Measurements from ENCODE around the gene HSP90AB1.

HSP90AB1 gene

GRCh38 chr6:44268095-44268628 lies 21.3 kb downstream of the HSP90AB1 start:
- Histone ChIP-seq H3K36me3 (no peaks in the 10 kb centered on the region), H3K9me3 (no peaks in the 10 kb centered on the region), H3K4me3 (ENCODE audit: low read depth in 1 of 2, low read length in 1 of 2) (no peak overlapping the region), H3K27ac (no peak overlapping the region), H3K4me1 (ENCODE audit: control insufficient read depth in 1 of 2, insufficient read depth in 1 of 2, low read depth in 1 of 2, low read length in 1 of 2) (peaks cover 35 to 43% of the 10 kb centered on the region in 2 experiments), H3K27me3 (peaks cover 49% of the 10 kb centered on the region)
- TF ChIP-seq CTCF (IDR thresholded peaks at IDR 0.05): peak; percentile 92

DNA sequence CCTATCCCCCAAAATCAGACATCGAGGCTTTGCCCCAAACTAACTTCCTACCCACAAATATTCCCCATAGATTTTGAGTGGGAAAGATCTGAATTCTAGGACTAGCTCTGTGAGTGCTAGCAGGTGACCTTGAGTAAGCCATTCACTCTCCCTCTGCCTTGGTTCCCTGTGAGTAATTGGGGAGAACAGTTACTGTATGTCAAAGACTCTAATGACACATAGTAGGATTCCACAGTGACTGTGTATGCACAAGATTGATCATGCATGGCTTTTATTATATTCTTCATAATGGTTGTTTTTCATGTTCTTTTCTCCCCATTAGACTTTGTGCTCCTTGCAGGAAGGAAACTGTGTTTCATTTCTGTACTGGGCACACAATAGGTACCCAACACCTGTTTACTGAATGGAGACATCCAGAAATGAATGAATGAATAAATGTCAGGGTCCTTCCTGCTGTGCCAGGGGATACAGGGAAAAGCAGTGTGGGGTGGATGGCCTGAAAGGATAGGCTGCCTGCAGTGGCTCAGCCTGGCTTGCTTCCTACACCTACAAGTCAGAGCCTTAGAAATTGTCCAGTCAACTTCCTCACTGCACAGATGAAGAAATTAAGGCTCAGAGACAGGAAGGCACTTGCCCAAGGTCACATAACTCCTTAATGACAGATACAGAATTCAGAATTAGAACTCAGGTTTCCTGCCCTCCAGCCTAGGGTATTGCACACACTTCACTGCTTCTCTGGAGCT lies 22.4 kb downstream of the HSP90AB1 start:
- H3K27ac ChIP-seq: peak overlapping the region; percentile 13
- peaks cover 23 to 31% of the 10 kb centered on the region in 2 experiments for H3K4me1 ChIP-seq (ENCODE audit: control insufficient read depth in 1 of 2, insufficient read depth in 1 of 2, low read depth in 1 of 2, low read length in 1 of 2)
- no peak overlapping the region for H3K4me3 ChIP-seq (ENCODE audit: low read depth in 1 of 2, low read length in 1 of 2)
- H3K27me3 ChIP-seq: peaks cover 61% of the 10 kb centered on the region
- H3K9me3 ChIP-seq: no peaks in the 10 kb centered on the region
- H3K36me3 ChIP-seq: no peaks in the 10 kb centered on the region
- TF ChIP-seq CTCF (IDR thresholded peaks at IDR 0.05): no peak

- no peak for TF ChIP-seq CTCF (IDR thresholded peaks at IDR 0.05)
- no peaks in the 10 kb centered on the region for H3K9me3 ChIP-seq
- peaks cover 68% of the 10 kb centered on the region for H3K27me3 ChIP-seq
- H3K36me3 ChIP-seq: no peaks in the 10 kb centered on the region
- peak within 1 kb of the TSS in 1 of 2 experiments; percentile 21 for H3K4me3 ChIP-seq (ENCODE audit: low read depth in 1 of 2, low read length in 1 of 2)
- H3K27ac ChIP-seq: peak within 1 kb of the TSS; percentile 13
- H3K4me1 ChIP-seq (ENCODE audit: control insufficient read depth in 1 of 2, insufficient read depth in 1 of 2, low read depth in 1 of 2, low read length in 1 of 2): peaks cover 17 to 24% of the 10 kb centered on the region in 2 experiments
These were observed 23.1 kb downstream of the HSP90AB1 start, which contains the start of gene TMEM151B for GRCh38 chr6:44269921-44270525. TSS of gene TMEM151B (plus strand) at chr6:44270450. CDS start at chr6:44270743, 293 bp downstream.

DNA sequence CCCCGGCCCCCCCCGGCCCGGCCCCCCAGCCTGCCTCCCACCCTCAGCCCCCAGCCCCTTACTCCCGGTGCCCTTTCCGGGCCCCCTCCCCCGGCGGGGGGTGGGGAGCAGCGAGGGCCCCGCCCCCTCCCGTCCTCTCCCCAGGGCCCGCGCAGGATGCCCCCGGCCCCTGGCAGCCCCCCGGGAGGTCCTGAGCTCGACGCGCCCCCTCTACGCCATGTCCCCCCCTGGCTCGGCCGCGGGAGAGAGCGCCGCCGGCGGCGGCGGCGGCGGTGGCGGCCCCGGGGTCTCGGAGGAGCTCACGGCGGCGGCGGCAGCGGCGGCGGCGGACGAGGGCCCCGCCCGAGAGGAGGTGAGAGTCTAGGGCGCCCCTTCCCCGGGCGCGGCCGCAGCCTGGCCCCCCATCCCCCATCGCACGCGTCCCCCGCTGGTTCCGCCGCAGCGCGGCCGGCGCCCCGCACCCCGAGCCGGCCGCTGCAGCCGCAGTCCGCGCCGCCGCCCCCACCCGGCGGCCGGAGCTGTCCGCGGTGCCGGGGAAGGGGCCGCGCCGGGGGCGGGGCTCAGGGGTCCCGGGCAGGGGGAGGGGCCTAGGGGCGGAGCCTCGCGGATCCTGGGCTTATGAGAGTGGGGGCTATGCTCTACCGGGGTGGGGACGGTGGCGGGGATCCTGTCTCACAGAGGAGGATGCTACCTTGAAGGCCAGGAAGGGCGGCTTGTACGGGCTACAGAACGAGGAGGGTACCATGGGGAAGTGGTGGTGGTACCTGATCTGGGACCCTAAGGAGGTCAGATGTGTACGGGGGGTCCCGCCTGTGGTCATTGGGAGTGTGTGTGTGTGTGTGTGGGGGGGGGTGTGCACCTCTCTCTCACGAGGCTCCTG lies 23.9 kb downstream of the HSP90AB1 start:
- TF ChIP-seq CTCF (IDR thresholded peaks at IDR 0.05): no peak
- H3K27me3 ChIP-seq: peaks cover 75% of the 10 kb centered on the region
- H3K4me3 ChIP-seq (ENCODE audit: low read depth in 1 of 2, low read length in 1 of 2): peak overlapping the region in 1 of 2 experiments; percentile 21

GRCh38 chr6:44271406-44271723 lies 24.5 kb downstream of the HSP90AB1 start:
- TF ChIP-seq CTCF (IDR thresholded peaks at IDR 0.05): no peak
- H3K4me3 ChIP-seq (ENCODE audit: low read depth in 1 of 2, low read length in 1 of 2): no peak overlapping the region
- no peaks in the 10 kb centered on the region for H3K9me3 ChIP-seq
- H3K4me1 ChIP-seq (ENCODE audit: control insufficient read depth in 1 of 2, insufficient read depth in 1 of 2, low read depth in 1 of 2, low read length in 1 of 2): peaks cover 13 to 29% of the 10 kb centered on the region in 2 experiments
- peaks cover 81% of the 10 kb centered on the region for H3K27me3 ChIP-seq
- no peak overlapping the region for H3K27ac ChIP-seq
- H3K36me3 ChIP-seq: no peaks in the 10 kb centered on the region

More for the DNA sequence above, 23.9 kb downstream of the HSP90AB1 start:
- no peaks in the 10 kb centered on the region for H3K36me3 ChIP-seq
- no peaks in the 10 kb centered on the region for H3K9me3 ChIP-seq
- H3K4me1 ChIP-seq (ENCODE audit: control insufficient read depth in 1 of 2, insufficient read depth in 1 of 2, low read depth in 1 of 2, low read length in 1 of 2): peaks cover 15 to 23% of the 10 kb centered on the region in 2 experiments
- H3K27ac ChIP-seq: no peak overlapping the region

All from neutrophil (primary cell).